ENCODE data around the gene MT1X. TPM values are rescaled to one million over a fixed set of nuclear protein-coding genes. Genes with fewer than 3 reads are reported as not detected.

Gene MT1X
- total and polyA plus RNA-seq, 2 experiments from 2014 or later, result 293 to 942 TPM

DNA sequence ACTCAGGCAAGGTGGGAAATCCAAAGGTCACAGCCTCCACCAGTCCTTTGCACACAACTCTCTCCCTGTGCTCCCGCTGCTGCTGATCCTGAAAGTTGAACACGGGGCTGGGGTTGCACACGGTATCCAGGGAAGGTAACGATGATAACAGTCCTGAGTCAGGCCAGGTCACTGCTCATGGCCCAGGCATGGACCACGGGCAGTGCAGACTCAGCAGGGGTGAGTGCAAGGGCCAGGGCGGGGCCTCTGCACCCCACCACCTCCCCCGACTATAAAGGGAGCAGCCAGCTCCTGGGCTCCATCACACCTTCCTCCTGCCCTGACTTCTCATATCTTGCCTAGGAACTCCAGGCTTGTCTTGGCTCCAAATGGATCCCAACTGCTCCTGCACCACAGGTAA is 30.7 kb upstream of the MT1X start, which contains the start of gene MT1B (continued):
- TF ChIP-seq, protein P1, sequence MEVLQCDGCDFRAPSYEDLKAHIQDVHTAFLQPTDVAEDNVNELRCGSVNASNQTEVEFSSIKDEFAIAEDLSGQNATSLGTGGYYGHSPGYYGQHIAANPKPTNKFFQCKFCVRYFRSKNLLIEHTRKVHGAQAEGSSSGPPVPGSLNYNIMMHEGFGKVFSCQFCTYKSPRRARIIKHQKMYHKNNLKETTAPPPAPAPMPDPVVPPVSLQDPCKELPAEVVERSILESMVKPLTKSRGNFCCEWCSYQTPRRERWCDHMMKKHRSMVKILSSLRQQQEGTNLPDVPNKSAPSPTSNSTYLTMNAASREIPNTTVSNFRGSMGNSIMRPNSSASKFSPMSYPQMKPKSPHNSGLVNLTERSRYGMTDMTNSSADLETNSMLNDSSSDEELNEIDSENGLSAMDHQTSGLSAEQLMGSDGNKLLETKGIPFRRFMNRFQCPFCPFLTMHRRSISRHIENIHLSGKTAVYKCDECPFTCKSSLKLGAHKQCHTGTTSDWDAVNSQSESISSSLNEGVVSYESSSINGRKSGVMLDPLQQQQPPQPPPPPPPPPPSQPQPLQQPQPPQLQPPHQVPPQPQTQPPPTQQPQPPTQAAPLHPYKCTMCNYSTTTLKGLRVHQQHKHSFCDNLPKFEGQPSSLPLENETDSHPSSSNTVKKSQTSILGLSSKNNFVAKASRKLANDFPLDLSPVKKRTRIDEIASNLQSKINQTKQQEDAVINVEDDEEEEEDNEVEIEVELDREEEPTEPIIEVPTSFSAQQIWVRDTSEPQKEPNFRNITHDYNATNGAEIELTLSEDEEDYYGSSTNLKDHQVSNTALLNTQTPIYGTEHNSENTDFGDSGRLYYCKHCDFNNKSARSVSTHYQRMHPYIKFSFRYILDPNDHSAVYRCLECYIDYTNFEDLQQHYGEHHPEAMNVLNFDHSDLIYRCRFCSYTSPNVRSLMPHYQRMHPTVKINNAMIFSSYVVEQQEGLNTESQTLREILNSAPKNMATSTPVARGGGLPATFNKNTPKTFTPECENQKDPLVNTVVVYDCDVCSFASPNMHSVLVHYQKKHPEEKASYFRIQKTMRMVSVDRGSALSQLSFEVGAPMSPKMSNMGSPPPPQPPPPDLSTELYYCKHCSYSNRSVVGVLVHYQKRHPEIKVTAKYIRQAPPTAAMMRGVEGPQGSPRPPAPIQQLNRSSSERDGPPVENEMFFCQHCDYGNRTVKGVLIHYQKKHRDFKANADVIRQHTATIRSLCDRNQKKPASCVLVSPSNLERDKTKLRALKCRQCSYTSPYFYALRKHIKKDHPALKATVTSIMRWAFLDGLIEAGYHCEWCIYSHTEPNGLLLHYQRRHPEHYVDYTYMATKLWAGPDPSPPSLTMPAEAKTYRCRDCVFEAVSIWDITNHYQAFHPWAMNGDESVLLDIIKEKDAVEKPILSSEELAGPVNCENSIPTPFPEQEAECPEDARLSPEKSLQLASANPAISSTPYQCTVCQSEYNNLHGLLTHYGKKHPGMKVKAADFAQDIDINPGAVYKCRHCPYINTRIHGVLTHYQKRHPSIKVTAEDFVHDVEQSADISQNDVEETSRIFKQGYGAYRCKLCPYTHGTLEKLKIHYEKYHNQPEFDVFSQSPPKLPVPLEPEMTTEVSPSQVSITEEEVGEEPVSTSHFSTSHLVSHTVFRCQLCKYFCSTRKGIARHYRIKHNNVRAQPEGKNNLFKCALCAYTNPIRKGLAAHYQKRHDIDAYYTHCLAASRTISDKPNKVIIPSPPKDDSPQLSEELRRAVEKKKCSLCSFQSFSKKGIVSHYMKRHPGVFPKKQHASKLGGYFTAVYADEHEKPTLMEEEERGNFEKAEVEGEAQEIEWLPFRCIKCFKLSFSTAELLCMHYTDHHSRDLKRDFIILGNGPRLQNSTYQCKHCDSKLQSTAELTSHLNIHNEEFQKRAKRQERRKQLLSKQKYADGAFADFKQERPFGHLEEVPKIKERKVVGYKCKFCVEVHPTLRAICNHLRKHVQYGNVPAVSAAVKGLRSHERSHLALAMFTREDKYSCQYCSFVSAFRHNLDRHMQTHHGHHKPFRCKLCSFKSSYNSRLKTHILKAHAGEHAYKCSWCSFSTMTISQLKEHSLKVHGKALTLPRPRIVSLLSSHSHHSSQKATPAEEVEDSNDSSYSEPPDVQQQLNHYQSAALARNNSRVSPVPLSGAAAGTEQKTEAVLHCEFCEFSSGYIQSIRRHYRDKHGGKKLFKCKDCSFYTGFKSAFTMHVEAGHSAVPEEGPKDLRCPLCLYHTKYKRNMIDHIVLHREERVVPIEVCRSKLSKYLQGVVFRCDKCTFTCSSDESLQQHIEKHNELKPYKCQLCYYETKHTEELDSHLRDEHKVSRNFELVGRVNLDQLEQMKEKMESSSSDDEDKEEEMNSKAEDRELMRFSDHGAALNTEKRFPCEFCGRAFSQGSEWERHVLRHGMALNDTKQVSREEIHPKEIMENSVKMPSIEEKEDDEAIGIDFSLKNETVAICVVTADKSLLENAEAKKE (CRISPR knock-in tag; IDR thresholded peaks at IDR 0.05), result no peak
- TF ChIP-seq EZH2 (IDR thresholded peaks at IDR 0.05; ENCODE audit: low read depth, unreplicated experiment) (no peak), ZNF331 (CRISPR knock-in tag; IDR thresholded peaks at IDR 0.05; ENCODE audit: low read depth) (no peak), POLR2AphosphoS5 (IDR thresholded peaks at IDR 0.05; ENCODE audit: low read depth) (no peak)
- TF ChIP-seq, protein P2, sequence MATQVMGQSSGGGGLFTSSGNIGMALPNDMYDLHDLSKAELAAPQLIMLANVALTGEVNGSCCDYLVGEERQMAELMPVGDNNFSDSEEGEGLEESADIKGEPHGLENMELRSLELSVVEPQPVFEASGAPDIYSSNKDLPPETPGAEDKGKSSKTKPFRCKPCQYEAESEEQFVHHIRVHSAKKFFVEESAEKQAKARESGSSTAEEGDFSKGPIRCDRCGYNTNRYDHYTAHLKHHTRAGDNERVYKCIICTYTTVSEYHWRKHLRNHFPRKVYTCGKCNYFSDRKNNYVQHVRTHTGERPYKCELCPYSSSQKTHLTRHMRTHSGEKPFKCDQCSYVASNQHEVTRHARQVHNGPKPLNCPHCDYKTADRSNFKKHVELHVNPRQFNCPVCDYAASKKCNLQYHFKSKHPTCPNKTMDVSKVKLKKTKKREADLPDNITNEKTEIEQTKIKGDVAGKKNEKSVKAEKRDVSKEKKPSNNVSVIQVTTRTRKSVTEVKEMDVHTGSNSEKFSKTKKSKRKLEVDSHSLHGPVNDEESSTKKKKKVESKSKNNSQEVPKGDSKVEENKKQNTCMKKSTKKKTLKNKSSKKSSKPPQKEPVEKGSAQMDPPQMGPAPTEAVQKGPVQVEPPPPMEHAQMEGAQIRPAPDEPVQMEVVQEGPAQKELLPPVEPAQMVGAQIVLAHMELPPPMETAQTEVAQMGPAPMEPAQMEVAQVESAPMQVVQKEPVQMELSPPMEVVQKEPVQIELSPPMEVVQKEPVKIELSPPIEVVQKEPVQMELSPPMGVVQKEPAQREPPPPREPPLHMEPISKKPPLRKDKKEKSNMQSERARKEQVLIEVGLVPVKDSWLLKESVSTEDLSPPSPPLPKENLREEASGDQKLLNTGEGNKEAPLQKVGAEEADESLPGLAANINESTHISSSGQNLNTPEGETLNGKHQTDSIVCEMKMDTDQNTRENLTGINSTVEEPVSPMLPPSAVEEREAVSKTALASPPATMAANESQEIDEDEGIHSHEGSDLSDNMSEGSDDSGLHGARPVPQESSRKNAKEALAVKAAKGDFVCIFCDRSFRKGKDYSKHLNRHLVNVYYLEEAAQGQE (IDR thresholded peaks at IDR 0.05; ENCODE audit: unreplicated experiment), result no peak
- TF ChIP-seq, protein P3, sequence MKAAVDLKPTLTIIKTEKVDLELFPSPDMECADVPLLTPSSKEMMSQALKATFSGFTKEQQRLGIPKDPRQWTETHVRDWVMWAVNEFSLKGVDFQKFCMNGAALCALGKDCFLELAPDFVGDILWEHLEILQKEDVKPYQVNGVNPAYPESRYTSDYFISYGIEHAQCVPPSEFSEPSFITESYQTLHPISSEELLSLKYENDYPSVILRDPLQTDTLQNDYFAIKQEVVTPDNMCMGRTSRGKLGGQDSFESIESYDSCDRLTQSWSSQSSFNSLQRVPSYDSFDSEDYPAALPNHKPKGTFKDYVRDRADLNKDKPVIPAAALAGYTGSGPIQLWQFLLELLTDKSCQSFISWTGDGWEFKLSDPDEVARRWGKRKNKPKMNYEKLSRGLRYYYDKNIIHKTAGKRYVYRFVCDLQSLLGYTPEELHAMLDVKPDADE (IDR thresholded peaks at IDR 0.05), result no peak
